ENCODE data around the gene MAML2.

DNA sequence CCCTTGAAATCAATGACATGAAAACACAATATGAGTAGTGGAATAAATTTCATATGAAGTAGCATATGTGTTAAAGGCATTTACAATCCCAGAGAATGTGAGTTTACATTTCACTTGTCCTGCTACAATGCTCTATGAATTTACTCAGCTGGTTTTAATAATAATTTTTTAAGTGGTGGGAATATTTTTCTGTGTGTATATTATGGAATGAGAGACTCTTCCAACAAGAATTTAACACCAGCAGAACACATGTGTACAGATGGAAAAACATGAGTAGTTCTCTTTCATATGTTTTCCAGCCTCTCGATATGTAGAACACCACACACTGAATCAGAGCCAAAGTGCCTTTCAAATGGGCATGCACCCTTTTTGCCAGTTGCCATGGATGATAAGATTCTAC lies 170.4 kb downstream of the MAML2 start:
- TF ChIP-seq, protein P1, sequence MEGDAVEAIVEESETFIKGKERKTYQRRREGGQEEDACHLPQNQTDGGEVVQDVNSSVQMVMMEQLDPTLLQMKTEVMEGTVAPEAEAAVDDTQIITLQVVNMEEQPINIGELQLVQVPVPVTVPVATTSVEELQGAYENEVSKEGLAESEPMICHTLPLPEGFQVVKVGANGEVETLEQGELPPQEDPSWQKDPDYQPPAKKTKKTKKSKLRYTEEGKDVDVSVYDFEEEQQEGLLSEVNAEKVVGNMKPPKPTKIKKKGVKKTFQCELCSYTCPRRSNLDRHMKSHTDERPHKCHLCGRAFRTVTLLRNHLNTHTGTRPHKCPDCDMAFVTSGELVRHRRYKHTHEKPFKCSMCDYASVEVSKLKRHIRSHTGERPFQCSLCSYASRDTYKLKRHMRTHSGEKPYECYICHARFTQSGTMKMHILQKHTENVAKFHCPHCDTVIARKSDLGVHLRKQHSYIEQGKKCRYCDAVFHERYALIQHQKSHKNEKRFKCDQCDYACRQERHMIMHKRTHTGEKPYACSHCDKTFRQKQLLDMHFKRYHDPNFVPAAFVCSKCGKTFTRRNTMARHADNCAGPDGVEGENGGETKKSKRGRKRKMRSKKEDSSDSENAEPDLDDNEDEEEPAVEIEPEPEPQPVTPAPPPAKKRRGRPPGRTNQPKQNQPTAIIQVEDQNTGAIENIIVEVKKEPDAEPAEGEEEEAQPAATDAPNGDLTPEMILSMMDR (IDR thresholded peaks at IDR 0.05) = no peak
- no peak for TF ChIP-seq EZH2phosphoT487 (IDR thresholded peaks at IDR 0.05)

Measured in neural progenitor cell (in vitro differentiated cells).